ENCODE results near the gene METTL15. TPM values are rescaled to one million over a fixed set of nuclear protein-coding genes. Genes with fewer than 3 reads are reported as not detected.
"Not testable (repeated sequence)": the region's sequence is repeated elsewhere in the genome, so short reads cannot be mapped to it uniquely, and the experiment has no call there.

The METTL15 gene
- total RNA-seq, 1 experiment from 2014 or later: 12.4 TPM

- Histone ChIP-seq H3K4me3 (ENCODE audit: low read length) (no peak overlapping the region), H3K4me1 (ENCODE audit: insufficient read depth, low read length) (no peaks in the 10 kb centered on the region), H3K9me3 (ENCODE audit: low read length) (no peaks in the 10 kb centered on the region), H3F3A (ENCODE audit: low read length, unreplicated experiment) (no peaks in the 10 kb centered on the region), H3K27me3 (ENCODE audit: low read length) (no peaks in the 10 kb centered on the region), H3K36me3 (ENCODE audit: low read depth, low read length) (no peaks in the 10 kb centered on the region), H3K27ac (ENCODE audit: low read length) (no peak overlapping the region), H4K20me1 (ENCODE audit: low read length) (no peaks in the 10 kb centered on the region), H3K79me2 (ENCODE audit: low read length) (no peaks in the 10 kb centered on the region), H3K4me2 (ENCODE audit: low read length) (no peak overlapping the region), H2AFZ (ENCODE audit: low read length) (no peak overlapping the region), H3K9me2 (replicated peaks; ENCODE audit: low read length) (no peaks in the 10 kb centered on the region), H3K9ac (ENCODE audit: low read length) (no peak overlapping the region)
- CTCF ChIA-PET: interaction anchor here (0.7 kb wide), 1 partner anchor 11 kb away, joined by 5 read pairs; no protein-coding TSS in a partner anchor
- DNase-seq: no peak
- BruUV-seq (replicated peaks): no TSS peak
- ATAC-seq: no peak
- intact Hi-C loops (cut with micrococcal nuclease): no loop called here
- TF ChIP-seq EZH2phosphoT487 (IDR thresholded peaks at IDR 0.05; ENCODE audit: borderline replicate concordance, low read length): no peak
- no peak for TF ChIP-seq EZH2 (IDR thresholded peaks at IDR 0.05; ENCODE audit: low read length, unreplicated experiment)
- POLR2A ChIA-PET (ENCODE audit: unreplicated experiment): no interaction called here
These were observed 166.0 kb downstream of the METTL15 start for GRCh38 chr11:28274216-28274615.

GRCh38 chr11:28284196-28284595, 176.0 kb downstream of the METTL15 start:
- Histone ChIP-seq H3K9ac (ENCODE audit: low read length) (no peak overlapping the region), H2AFZ (ENCODE audit: low read length) (no peak overlapping the region), H3K36me3 (ENCODE audit: low read depth, low read length) (no peaks in the 10 kb centered on the region), H3K9me3 (ENCODE audit: low read length) (no peaks in the 10 kb centered on the region), H3K4me1 (ENCODE audit: insufficient read depth, low read length) (no peaks in the 10 kb centered on the region), H3K9me2 (replicated peaks; ENCODE audit: low read length) (no peaks in the 10 kb centered on the region), H3K4me3 (ENCODE audit: low read length) (no peak overlapping the region), H3K27ac (ENCODE audit: low read length) (no peak overlapping the region), H4K20me1 (ENCODE audit: low read length) (no peaks in the 10 kb centered on the region), H3K79me2 (ENCODE audit: low read length) (no peaks in the 10 kb centered on the region), H3K27me3 (ENCODE audit: low read length) (no peaks in the 10 kb centered on the region), H3K4me2 (ENCODE audit: low read length) (no peak overlapping the region), H3F3A (ENCODE audit: low read length, unreplicated experiment) (no peaks in the 10 kb centered on the region)
- DNase-seq (no peak), ATAC-seq (no peak)
- intact Hi-C loops (cut with micrococcal nuclease): no loop called here
- ChIA-PET CTCF (no interaction called here), POLR2A (ENCODE audit: unreplicated experiment) (no interaction called here)
- no peak for TF ChIP-seq EZH2phosphoT487 (IDR thresholded peaks at IDR 0.05; ENCODE audit: borderline replicate concordance, low read length)
- BruUV-seq (replicated peaks): no TSS peak

- no peak for ATAC-seq
- H3F3A ChIP-seq (ENCODE audit: low read length, unreplicated experiment): no peaks in the 10 kb centered on the region
- ChIA-PET POLR2A (ENCODE audit: unreplicated experiment) (no interaction called here), CTCF (no interaction called here)
- H2AFZ ChIP-seq (ENCODE audit: low read length): no peak overlapping the region
- intact Hi-C loops (cut with micrococcal nuclease): no loop called here
- H3K79me2 ChIP-seq (ENCODE audit: low read length): no peaks in the 10 kb centered on the region
- no peaks in the 10 kb centered on the region for H4K20me1 ChIP-seq (ENCODE audit: low read length)
- TF ChIP-seq EZH2 (IDR thresholded peaks at IDR 0.05; ENCODE audit: low read length, unreplicated experiment) (no peak), EZH2phosphoT487 (IDR thresholded peaks at IDR 0.05; ENCODE audit: borderline replicate concordance, low read length) (no peak), CTCF (conservative IDR thresholded peaks at IDR 0.05; ENCODE audit: low read depth, low read length) (no peak)
- no peak for DNase-seq
- H3K4me1 ChIP-seq (ENCODE audit: insufficient read depth, low read length): no peaks in the 10 kb centered on the region
- no peaks in the 10 kb centered on the region for H3K27me3 ChIP-seq (ENCODE audit: low read length)
- H3K9me3 ChIP-seq (ENCODE audit: low read length): no peaks in the 10 kb centered on the region
- no TSS peak for BruUV-seq (replicated peaks)
- no peaks in the 10 kb centered on the region for H3K36me3 ChIP-seq (ENCODE audit: low read depth, low read length)
- no peak overlapping the region for H3K4me2 ChIP-seq (ENCODE audit: low read length)
- no peak overlapping the region for H3K4me3 ChIP-seq (ENCODE audit: low read length)
- H3K9ac ChIP-seq (ENCODE audit: low read length): no peak overlapping the region
- H3K9me2 ChIP-seq (replicated peaks; ENCODE audit: low read length): no peaks in the 10 kb centered on the region
- no peak overlapping the region for H3K27ac ChIP-seq (ENCODE audit: low read length)
These were observed 181.3 kb downstream of the METTL15 start for GRCh38 chr11:28289444-28289843.

- H3K4me3 ChIP-seq (ENCODE audit: low read length); H3K36me3 ChIP-seq (ENCODE audit: low read depth, low read length); H3F3A ChIP-seq (ENCODE audit: low read length, unreplicated experiment); BruUV-seq (replicated peaks); H3K9me2 ChIP-seq (replicated peaks; ENCODE audit: low read length); H3K27me3 ChIP-seq (ENCODE audit: low read length); ATAC-seq; intact Hi-C loops (cut with micrococcal nuclease); H4K20me1 ChIP-seq (ENCODE audit: low read length); H2AFZ ChIP-seq (ENCODE audit: low read length); H3K9me3 ChIP-seq (ENCODE audit: low read length); H3K4me1 ChIP-seq (ENCODE audit: insufficient read depth, low read length); H3K9ac ChIP-seq (ENCODE audit: low read length); POLR2A ChIA-PET (ENCODE audit: unreplicated experiment); DNase-seq; H3K4me2 ChIP-seq (ENCODE audit: low read length); CTCF ChIA-PET; H3K27ac ChIP-seq (ENCODE audit: low read length); H3K79me2 ChIP-seq (ENCODE audit: low read length): not testable (repeated sequence)
These were observed 182.8 kb downstream of the METTL15 start for GRCh38 chr11:28290995-28291394.
